Pulmonary artery endothelial cell (primary cell): ENCODE measurements around the gene CELF3. TPM values are rescaled to one million over a fixed set of nuclear protein-coding genes. Genes with fewer than 3 reads are reported as not detected.
"Not testable (repeated sequence)": the region's sequence is repeated elsewhere in the genome, so short reads cannot be mapped to it uniquely, and the experiment has no call there.

ENCODE experiments used
- DNase-seq: peaks from one replicate; pipeline ENCODE4 v3.0.0-alpha.2; 2011; ENCODE audit warnings: low read depth, low spot score
- total RNA-seq: library from RNA; depleted of rRNA; stranded (reverse); fragments of >200 nt; gene quantifications from 2 replicates; pipeline ENCODE4 v1.2.3, GENCODE V29; 2014

The CELF3 gene
- total RNA-seq, 1 donor from 2014 or later, result not detected

DNA sequence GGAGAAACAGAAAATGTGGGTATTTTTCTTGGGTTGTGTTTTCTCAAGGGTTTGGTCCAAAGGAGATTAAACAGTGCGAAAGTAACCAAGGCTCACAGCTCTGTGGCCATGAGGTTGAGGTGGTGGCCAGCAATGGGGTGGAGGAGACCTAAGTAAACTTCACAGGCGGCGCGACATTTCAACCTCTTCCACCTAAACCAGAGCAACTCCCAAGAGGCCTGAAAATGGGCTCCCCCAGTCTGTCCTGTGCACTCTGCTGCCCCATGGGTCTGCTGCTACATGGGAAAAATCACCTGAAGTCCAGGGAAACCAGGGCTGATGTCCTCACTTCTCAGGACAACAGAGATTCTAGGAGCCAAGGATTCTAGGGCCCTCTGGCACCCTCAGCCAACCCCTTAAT, 12.4 kb downstream of the CELF3 start:
- DNase-seq, result no peak

DNA sequence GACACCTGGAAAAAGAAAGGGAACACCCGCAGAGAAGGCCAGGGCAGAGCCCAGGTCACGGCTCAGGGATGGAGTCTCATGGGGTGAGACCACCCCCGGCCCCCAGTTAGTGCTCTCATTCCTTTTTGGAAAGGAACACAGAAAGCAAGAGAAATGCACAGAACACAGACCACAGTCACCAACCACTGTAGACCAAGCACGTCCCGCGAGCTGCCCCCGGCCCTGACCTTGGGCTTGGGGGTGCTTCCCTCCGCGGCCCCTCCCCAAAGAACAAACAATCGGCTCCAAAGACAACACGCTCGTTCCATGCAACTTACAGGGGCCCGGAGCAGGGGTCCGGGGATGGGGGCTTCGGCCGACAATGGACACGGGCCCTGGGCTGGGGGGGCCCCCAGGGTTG, 12.8 kb downstream of the CELF3 start:
- no peak for DNase-seq

DNA sequence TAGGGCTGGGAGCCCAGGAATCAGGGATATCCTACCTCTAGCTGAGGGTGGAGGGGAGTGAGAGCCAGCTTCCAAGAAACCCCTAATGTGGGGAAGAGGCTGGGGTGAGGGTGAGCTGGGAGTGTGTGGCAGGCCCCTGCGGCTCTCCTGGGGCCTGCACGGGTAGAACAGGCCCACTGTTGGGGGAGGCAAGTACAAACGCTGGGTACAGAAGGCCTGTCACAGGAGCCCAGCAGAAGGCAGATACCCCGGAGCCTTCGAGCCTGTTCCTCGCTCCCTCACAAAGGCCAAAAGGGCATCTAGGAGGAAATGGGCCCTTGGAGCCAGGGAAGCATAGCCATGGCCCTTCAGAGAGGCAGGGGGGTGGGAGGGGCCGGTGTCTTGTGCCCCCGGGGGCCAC, 13.7 kb downstream of the CELF3 start:
- no peak for DNase-seq

DNA sequence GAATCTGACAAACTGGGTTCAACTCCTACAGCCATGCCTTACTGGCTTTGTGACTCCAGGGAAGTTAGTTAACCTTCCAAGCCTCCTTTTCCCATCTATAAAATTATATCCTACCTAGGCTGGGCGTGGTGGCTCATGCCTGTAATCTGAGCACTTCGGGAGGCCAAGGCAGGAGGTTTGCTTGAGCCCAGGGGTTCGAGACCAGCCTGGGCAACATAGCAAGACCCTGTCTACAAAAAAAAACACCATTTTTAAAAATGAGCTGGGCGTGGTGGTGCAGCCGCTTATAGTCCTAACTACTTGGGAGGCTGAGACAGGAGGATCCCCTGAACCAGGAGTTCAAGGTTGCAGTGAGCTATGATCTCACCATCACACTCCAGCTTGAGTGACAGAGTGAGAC, 15.1 kb downstream of the CELF3 start:
- DNase-seq, result no peak

DNA sequence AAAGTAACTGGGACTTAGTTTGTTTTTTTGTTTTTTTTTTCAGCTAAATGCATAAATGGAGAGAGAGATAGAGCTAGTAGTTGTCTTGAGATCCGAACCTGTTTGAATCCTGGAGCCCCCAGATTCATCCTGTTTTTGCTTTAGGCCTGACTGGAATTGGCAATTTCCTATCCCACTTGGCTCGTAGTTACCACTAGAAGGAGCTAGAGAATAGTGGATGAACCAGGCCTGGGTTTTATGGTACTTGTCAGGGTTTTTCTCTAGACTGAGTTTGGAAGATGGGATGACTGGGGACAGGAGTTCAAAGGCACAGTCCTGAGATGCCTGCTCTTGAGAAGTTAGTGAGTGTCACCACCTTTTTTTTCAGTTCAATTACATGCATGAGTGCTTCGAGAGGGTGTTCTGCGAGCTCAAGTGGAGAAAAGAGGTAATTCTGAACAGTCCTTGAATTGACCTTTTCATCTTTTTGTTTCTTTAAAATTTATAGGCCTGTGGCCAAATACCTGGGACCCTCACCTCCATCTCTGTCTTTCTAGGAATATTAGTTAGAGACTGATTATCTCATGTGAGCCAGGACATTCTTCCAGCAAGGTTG, 23.4 kb downstream of the CELF3 start:
- peak; percentile 22 for DNase-seq

DNA sequence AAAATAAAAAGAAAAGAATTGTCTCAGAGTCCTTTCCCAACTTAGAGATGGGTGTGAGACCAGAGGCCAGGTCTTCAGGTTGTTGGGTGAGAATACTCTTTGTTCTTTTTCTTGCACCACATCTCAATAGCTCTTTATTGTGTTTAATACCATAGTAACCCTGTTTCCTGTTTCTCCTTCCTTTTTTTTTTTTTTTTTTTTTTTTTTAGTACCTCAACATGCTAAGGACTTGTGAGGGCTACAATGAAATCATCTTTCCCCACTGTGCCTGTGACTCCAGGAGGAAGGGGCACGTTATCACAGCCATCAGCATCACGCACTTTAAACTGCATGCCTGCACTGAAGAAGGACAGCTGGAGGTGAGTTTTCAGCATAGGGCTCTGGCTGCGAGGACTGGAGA, 24.4 kb downstream of the CELF3 start:
- DNase-seq, result no peak

DNA sequence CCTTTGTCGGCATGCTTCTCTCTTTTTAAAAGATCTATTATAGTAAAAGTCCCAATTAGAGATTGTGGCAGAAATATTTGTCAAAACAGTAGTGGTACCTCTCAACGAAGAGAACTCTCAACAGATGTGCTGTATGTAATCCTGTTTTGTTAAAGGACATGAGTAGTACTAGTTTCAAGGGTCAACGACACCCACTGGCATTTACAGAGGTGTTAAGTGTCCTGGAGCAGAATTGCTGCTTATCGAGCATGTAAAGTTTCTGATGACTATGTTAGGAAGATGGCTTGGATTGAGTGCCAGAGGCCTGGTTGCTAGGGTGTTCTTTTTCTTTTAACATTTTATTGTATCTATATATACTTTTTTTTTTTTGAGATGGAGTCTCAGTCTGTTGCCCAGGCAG, 27.1 kb downstream of the CELF3 start:
- no peak for DNase-seq

DNA sequence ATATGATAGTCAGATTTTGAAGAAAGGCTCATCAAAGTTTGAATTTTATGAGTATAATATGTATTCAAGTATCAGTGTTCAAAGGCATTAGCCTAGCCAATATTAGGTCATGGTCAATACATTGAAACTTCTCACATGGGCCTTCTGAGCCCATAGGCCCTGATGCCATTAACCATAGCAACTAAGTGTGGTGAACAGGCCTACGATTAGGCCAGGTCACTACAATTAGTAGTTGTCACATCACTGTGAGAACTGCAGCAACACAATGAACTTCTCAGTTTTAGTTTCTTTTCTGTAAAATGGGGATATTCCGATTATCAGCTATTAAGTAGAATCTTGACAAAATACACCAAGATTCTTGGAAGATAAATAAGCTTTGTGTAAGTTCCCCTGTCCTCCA, 30.0 kb downstream of the CELF3 start:
- no peak for DNase-seq

DNA sequence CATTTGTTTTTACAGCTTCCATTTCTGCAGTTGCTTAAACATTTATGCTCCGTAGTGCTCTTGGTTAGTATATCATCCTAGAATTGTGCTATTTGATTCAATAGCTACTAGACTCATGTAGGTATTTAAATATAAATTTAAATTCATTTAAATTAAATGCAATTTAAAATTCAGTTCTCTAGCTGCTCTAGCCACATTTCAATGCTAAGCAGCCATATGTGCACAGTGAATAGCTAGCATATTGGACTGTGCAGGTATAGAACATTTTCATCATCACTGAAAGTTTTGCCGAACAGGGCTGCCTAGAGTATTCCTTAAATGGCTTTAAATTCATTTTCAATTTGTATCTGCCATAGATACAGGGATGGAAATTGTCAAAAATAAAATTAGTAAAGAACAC, 32.5 kb downstream of the CELF3 start:
- no peak for DNase-seq

DNA sequence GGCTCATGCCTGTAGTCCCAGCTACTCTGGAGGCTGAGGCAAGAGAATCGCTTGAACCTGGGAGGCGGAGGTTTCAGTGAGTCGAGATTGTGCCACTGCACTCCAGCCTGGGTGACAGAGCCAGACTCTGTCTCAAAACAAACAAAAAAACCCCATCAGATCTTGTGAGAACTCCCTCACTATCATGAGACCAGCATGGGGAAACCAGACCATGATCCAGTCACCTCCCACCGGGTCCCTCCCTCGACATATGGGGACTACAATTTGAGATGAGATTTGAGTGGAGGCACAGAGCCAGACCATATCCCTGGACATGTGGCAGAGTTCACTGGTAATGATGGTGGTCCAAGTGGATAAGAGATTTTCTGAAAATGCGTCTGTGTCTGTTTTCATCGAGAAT, 33.7 kb downstream of the CELF3 start:
- DNase-seq, result not testable (repeated sequence)

DNA sequence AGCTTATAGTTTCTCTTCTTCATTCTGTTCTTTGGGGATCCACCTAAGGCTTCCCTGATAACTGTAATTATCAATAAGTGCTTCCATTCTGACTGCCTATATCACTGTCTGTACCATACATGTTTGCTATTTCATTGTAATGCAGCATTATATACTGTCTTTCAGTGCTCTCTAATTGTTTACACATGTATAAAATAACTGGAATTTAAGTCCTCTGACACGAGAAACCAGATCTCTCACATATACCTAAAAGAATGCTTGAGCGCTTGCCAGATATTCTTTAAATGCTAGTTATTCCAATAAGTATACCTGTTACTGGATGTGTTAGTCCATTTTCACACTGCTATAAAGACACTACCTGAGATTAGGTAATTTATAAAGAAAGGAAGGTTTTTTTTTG, 34.7 kb downstream of the CELF3 start:
- DNase-seq, result no peak

DNA sequence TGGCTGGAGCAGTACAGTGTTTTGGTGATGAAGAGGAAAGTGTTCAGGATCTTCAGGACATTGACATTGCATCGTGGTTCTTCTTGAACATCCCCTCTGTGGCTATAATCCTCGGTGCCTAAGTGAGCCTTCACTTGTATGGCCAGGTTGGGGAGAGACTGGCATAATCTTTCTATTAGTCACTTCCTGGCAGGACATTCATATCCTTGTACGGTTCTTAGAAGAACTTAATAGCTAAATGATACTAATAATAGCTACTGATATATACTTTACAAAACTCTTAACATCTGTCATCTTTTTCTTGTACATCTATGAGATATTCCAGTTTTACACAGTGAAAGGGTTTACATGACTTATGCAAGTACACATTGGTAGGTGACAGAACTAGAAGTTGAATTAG, 35.8 kb downstream of the CELF3 start:
- DNase-seq, result peak; percentile 87

DNA sequence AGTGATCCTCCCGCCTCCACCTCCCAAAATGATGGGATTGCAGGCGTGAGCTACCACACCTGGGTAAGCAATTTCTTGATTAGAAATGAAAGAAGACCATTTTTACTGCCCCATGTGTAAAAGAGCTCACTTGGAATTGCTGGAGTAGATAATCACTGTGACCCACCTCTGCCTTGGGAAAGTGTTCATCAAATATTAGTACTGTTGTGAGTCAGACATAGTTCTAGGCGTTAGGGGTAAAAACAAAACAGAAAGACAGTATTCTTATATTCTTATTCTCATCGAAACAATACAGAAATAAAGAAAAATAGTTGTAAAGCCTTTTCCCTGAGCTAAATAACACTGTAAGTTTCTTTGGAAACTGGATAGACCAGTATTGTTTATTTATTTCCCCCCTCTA, 36.2 kb downstream of the CELF3 start:
- no peak for DNase-seq

DNA sequence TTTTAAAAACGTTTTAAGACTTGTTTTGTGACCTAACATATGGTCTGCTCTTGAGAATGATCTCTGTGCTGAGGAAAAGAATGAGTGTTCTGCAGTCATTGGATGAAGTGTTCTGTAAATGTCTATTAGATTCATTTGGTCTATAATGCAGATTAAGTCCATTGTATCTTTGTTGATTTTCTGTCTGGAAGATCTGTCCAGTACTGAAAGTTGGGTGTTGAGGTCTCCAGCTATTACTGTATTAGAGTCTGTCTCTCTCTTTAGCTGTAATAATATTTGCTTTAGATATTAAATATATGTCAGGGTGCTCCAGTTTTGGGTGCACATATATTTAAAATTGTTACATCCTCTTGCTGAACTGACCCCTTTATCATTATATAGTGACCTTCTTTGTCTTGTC, 43.2 kb downstream of the CELF3 start:
- no peak for DNase-seq

DNA sequence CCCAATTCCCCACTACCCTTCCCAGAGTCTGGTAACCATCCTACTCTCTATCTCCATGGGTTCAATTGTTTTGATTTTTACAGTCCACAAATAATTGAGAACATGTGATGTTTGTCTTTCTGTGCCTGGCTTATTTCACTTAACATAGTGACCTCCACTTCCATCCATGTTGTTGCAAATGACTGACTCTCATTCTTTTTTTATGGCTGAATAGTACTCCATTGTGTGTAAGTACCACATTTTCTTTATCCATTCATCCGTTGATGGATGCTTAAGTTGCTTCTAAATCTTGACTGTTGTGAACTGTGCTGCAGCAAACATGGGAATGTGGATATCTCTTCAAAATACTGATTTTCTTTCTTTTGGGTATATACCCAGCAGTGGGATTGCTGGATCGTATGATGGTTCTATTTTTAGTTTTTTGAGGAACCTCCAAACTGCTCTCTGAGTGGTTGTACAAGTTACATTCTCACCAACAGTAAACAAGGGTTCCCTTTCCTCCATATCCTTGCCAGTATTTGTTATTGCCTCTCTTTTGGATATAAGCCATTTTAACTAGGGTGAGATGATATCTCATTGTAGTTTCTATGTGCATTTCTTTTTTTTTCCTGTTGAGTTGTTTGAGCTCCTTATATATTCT, 46.4 kb downstream of the CELF3 start:
- DNase-seq, result not testable (repeated sequence)

DNA sequence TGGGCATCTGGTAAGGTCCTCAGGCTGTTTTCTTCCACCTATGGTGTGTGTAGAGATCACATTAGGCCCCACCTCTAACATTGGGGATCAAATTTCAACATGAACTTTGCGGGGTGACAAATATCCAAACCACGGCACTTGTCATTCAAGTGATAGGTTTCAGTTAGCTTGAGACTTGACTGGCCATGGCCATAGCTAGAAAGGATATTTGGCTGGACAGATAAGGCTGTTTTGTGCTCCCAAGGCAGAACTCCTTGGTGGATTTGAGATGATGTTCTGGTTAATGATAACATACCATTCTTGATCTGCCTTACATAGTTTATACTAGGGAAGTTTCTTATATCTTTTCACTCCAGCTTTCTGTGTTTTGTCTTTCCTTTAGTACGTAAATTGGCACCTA, 48.5 kb downstream of the CELF3 start:
- DNase-seq, result no peak

DNA sequence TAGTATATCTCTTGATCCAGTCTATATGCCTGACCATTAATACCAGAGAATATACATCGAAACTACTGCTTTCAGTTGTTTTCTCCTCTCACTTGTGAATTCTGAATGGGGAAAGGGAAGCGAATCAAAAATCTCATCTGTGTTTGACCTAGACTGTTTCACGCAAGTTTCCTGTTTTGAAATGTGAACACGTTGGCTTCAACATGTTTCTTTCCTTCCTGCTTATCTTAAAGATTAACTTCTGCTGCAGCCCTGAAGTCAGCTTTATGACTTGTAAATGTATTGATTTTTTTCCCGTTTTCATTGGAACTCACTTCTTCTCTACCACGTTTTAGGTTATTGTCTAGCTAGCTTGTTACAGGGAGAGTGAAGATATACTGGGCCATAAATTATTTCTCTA, 54.9 kb downstream of the CELF3 start:
- DNase-seq, result no peak

DNA sequence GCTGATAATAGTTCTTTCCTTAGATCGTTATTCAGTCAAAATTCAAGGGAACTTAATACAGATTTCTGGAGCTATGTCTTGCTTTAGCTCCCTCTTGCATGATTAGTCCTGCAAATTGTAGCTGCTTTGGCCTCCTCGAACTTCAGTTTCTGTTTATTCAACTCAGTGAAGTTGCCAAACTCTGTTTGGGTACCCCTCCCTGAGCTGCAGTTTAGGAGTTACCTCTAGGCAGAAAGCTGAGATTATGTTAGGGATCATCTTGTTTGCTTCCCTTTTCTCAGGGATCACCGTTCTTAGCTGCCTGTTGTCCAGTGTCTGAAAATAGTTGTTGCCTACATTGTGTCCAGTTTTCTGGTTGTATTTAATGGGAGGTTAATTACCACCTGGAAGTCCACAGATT, 61.2 kb downstream of the CELF3 start:
- DNase-seq, result no peak

DNA sequence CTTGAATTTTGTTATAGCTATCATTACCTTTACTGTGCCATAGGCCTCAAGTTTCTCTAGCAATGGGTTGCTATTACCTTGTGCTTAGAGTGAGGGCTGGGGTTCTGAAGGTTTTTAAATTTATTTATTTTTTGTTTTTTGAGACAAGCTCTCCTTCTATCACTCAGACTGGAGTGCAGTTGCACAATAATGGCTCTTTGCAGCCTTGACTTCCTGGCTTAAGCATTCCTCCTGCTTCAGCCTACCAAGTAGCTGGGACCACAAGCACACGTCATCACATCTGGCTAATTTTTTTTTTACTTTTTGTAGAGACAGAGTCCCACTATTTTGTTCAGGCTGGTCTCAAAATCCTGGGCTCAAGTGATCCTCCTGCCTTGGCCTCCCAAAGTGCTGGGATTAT, 63.2 kb downstream of the CELF3 start:
- DNase-seq, result no peak

Other genes starting within 250 kb of the CELF3 start
- 0.71 and 0.79 TPM in 2 replicates for gene CGN, start 205.4 kb downstream of the CELF3 start, total RNA-seq
- gene TUFT1, start 176.5 kb downstream of the CELF3 start, total RNA-seq, result 6.1 and 6.6 TPM in 2 replicates
- 13.9 and 25.2 TPM in 2 replicates for gene SNX27, start 104.8 kb downstream of the CELF3 start, total RNA-seq
- not detected in 2 replicates for gene RIIAD1, start 4.7 kb upstream of the CELF3 start, total RNA-seq
- gene MRPL9, start 46.7 kb upstream of the CELF3 start, total RNA-seq, result 120 and 141 TPM in 2 replicates
- 8.2 and 11.8 TPM in 2 replicates for gene TDRKH, start 73.7 kb upstream of the CELF3 start, total RNA-seq
- not detected in 2 replicates for gene LINGO4, start 88.6 kb upstream of the CELF3 start, total RNA-seq
- gene RORC, start 115.0 kb upstream of the CELF3 start, total RNA-seq, result not detected in 2 replicates
- 0.04 and 0.07 TPM in 2 replicates for gene C2CD4D, start 123.0 kb upstream of the CELF3 start, total RNA-seq
- not detected in 2 replicates for gene THEM5, start 136.9 kb upstream of the CELF3 start, total RNA-seq
- gene THEM4, start 192.7 kb upstream of the CELF3 start, total RNA-seq, result 11.4 and 18.0 TPM in 2 replicates